Dermis lymphatic vessel endothelial cell (primary cell): ENCODE results near the gene ZNF175. TPM values are rescaled to one million over a fixed set of nuclear protein-coding genes. Genes with fewer than 3 reads are reported as not detected.

Source experiments
- total RNA-seq: library from RNA; depleted of rRNA; stranded (reverse); fragments of >200 nt; gene quantifications from 2 replicates; pipeline ENCODE4 v1.2.1, GENCODE V29; 2014

ZNF175 gene
- total RNA-seq: 3.5 and 4.5 TPM in 2 replicates

GRCh38 chr19:51570962-51571575 is at the start of gene ZNF175:
ZNF175 (plus strand) TSS chr19:51571283; CDS start chr19:51573330, 2,047 bp downstream.

GRCh38 chr19:51531349-51532315 is 39.5 kb upstream of the ZNF175 start, which contains the start of gene SIGLEC6:
SIGLEC6 (minus strand) TSS chr19:51531670; CDS start chr19:51531648, 22 bp downstream.

GRCh38 chr19:51630315-51630714 is 59.2 kb downstream of the ZNF175 start, which contains the start of gene SIGLEC5:
SIGLEC5 (minus strand) TSS chr19:51630401; CDS start chr19:51630335, 66 bp downstream.

Other genes starting within 250 kb of the ZNF175 start
- 0.09 and 0.11 TPM in 2 replicates for gene VSIG10L, start 229.1 kb upstream of the ZNF175 start, total RNA-seq
- gene ETFB, start 204.9 kb upstream of the ZNF175 start, total RNA-seq: 82.4 and 84.5 TPM in 2 replicates
- gene CLDND2, start 202.3 kb upstream of the ZNF175 start, total RNA-seq: not detected in 2 replicates
- gene NKG7, start 198.6 kb upstream of the ZNF175 start, total RNA-seq: not detected in 2 replicates
- not detected in 2 replicates for gene LIM2, start 183.3 kb upstream of the ZNF175 start, total RNA-seq
- gene C19orf84, start 180.7 kb upstream of the ZNF175 start, total RNA-seq: not detected in 2 replicates
- gene SIGLEC10, start 153.6 kb upstream of the ZNF175 start, total RNA-seq: not detected in 2 replicates
- gene SIGLEC8, start 112.8 kb upstream of the ZNF175 start, total RNA-seq: not detected in 2 replicates
- gene CEACAM18, start 92.7 kb upstream of the ZNF175 start, total RNA-seq: not detected in 2 replicates
- not detected in 2 replicates for gene SIGLEC12, start 69.5 kb upstream of the ZNF175 start, total RNA-seq
- gene SIGLEC6, start 39.6 kb upstream of the ZNF175 start, total RNA-seq: not detected in 2 replicates
- not detected in 2 replicates for gene SIGLEC5, start 59.1 kb downstream of the ZNF175 start, total RNA-seq
- not detected in 2 replicates for gene SIGLEC14, start 75.5 kb downstream of the ZNF175 start, total RNA-seq
- 4.8 and 6.4 TPM in 2 replicates for gene SPACA6, start 122.0 kb downstream of the ZNF175 start, total RNA-seq
- gene HAS1, start 152.7 kb downstream of the ZNF175 start, total RNA-seq: under 0.01 TPM in 1 of 2 replicates, not detected in the other
- gene FPR1, start 180.6 kb downstream of the ZNF175 start, total RNA-seq: not detected in 2 replicates
- not detected in 2 replicates for gene FPR2, start 189.9 kb downstream of the ZNF175 start, total RNA-seq
- gene FPR3, start 223.9 kb downstream of the ZNF175 start, total RNA-seq: under 0.01 and 0.09 TPM in 2 replicates